Mammary epithelial cell (primary cell): Measurements from ENCODE around the gene GSTK1.

Experiments
- CTCF ChIP-seq, 2 donors: IDR thresholded peaks in 1 of 2; conservative IDR thresholded peaks in 1 of 2; 2 replicates each; pipeline ENCODE4 v1.5.1; 2011 to 2012; ENCODE audit warnings: inconsistent platforms in 2 of 2, low read length in 2 of 2, mild to moderate bottlenecking in 2 of 2, control low read depth in 1 of 2, low read depth in 1 of 2; ENCODE audit not compliant: insufficient read depth in 1 of 2; ENCODE audit errors: extremely low read depth in 1 of 2
- EZH2 ChIP-seq: IDR thresholded peaks from 2 replicates; pipeline ENCODE4 v1.6.1; 2012; ENCODE audit warnings: low read length, inconsistent platforms, borderline replicate concordance

GRCh38 chr7:143257501-143257900, 5.7 kb upstream of the GSTK1 start:
- TF ChIP-seq CTCF (conservative IDR thresholded peaks at IDR 0.05 in 1 of 2, IDR thresholded peaks at IDR 0.05 in 1 of 2; ENCODE audit: extremely low read depth in 1 of 2, insufficient read depth in 1 of 2, low read depth in 1 of 2, low read length in 2 of 2) (no peak), EZH2 (no peak)
